Bronchial epithelial cell (primary cell): Measurements from ENCODE around the gene EHD1. TPM values are rescaled to one million over a fixed set of nuclear protein-coding genes. Genes with fewer than 3 reads are reported as not detected.

ENCODE experiments used
- DNase-seq: peaks from one replicate; pipeline ENCODE4 v3.0.0-alpha.2; 2010; ENCODE audit warnings: low read depth
- FAIRE-seq: peaks from 2 replicates; lab custom pipeline; 2011; peaks lifted over from hg19 to GRCh38; lab: Jason Lieb, UNC
- H3K27me3 ChIP-seq: 2 replicates; pipeline ENCODE4 v1.5.1; 2011; ENCODE audit warnings: low read length; ENCODE audit not compliant: control insufficient read depth, insufficient read depth
- H3K36me3 ChIP-seq: 2 replicates; pipeline ENCODE4 v1.5.1; 2011; ENCODE audit warnings: low read length; ENCODE audit not compliant: control insufficient read depth, insufficient read depth
- H3K4me3 ChIP-seq: 2 replicates; pipeline ENCODE4 v1.5.1; 2011; ENCODE audit warnings: mild to moderate bottlenecking, low read depth, low read length, control low read depth
- CTCF ChIP-seq: IDR thresholded peaks from 2 replicates; pipeline ENCODE4 v1.5.1; 2011; ENCODE audit warnings: mild to moderate bottlenecking, moderate library complexity, low read length, control low read depth, inconsistent platforms; ENCODE audit not compliant: insufficient read depth, severe bottlenecking
- total RNA-seq: library from RNA; depleted of rRNA; stranded (reverse); fragments of >200 nt; gene quantifications from 2 replicates; pipeline ENCODE4 v1.2.1, GENCODE V29; 2014

EHD1 gene
- total RNA-seq, 1 donor from 2014 or later = 32.9 TPM

GRCh38 chr11:64877390-64878222 lies 815 bp downstream of the EHD1 start:
- Histone ChIP-seq H3K4me3 (peak overlapping the region; percentile 69), H3K36me3 (peaks cover 11% of the 10 kb centered on the region), H3K27me3 (no peaks in the 10 kb centered on the region)
- FAIRE-seq (no peak), DNase-seq (no peak)
- no peak for TF ChIP-seq CTCF

GRCh38 chr11:64876835-64877341 lies 1.5 kb downstream of the EHD1 start:
- TF ChIP-seq CTCF = no peak
- FAIRE-seq = no peak
- no peak for DNase-seq

GRCh38 chr11:64876229-64876750 lies 2.1 kb downstream of the EHD1 start:
- DNase-seq = no peak
- peaks cover 16% of the 10 kb centered on the region for H3K36me3 ChIP-seq
- H3K27me3 ChIP-seq = no peaks in the 10 kb centered on the region
- no peak for FAIRE-seq
- peak overlapping the region; percentile 69 for H3K4me3 ChIP-seq
- TF ChIP-seq CTCF = no peak

More at GRCh38 chr11:64876835-64877341, 1.5 kb downstream of the EHD1 start:
- no peaks in the 10 kb centered on the region for H3K27me3 ChIP-seq
- peaks cover 12% of the 10 kb centered on the region for H3K36me3 ChIP-seq
- peak overlapping the region; percentile 69 for H3K4me3 ChIP-seq

GRCh38 chr11:64875369-64876228 lies 2.8 kb downstream of the EHD1 start:
- H3K4me3 ChIP-seq = no peak overlapping the region
- FAIRE-seq (no peak), DNase-seq (no peak)
- H3K27me3 ChIP-seq = no peaks in the 10 kb centered on the region
- no peak for TF ChIP-seq CTCF
- H3K36me3 ChIP-seq = peaks cover 16% of the 10 kb centered on the region

- Histone ChIP-seq H3K36me3 (peaks cover 16% of the 10 kb centered on the region), H3K27me3 (no peaks in the 10 kb centered on the region), H3K4me3 (no peak overlapping the region)
- TF ChIP-seq CTCF = no peak
- no peak for DNase-seq
- FAIRE-seq = no peak
Measured at GRCh38 chr11:64874308-64875240, 3.8 kb downstream of the EHD1 start.
